ENCODE measurements around the gene ELMOD3.

- TF ChIP-seq CTCF (IDR thresholded peaks at IDR 0.05; ENCODE audit: low read depth, low read length) (no peak), EZH2phosphoT487 (IDR thresholded peaks at IDR 0.05; ENCODE audit: low read depth) (no peak)
Measured at GRCh38 chr2:85405201-85406059, 50.9 kb downstream of the ELMOD3 start.

All from OCI-LY3 (cell line).